Measurements from ENCODE around the gene LIX1. TPM values are rescaled to one million over a fixed set of nuclear protein-coding genes. Genes with fewer than 3 reads are reported as not detected.

The LIX1 gene
- total RNA-seq, 1 donor from 2014 or later: not detected

Other genes with a start within 250 kb of the LIX1 start
- gene LNPEP, start 206.5 kb downstream of the LIX1 start, total RNA-seq: 22.4 and 28.0 TPM in 2 replicates
- 14.9 and 18.9 TPM in 2 replicates for gene RIOK2, start 40.6 kb upstream of the LIX1 start, total RNA-seq

Data from glomerular endothelial cell (primary cell).